ENCODE results near the gene TSPAN9. TPM values are rescaled to one million over a fixed set of nuclear protein-coding genes. Genes with fewer than 3 reads are reported as not detected.

The TSPAN9 gene
- total and polyA plus RNA-seq, 10 of the 15 experiments (the other 5 are each of a cell fraction or from before 2014, with no cell fraction given): 0.03 to 1.0 (median 0.12) TPM; not detected in 5

DNA sequence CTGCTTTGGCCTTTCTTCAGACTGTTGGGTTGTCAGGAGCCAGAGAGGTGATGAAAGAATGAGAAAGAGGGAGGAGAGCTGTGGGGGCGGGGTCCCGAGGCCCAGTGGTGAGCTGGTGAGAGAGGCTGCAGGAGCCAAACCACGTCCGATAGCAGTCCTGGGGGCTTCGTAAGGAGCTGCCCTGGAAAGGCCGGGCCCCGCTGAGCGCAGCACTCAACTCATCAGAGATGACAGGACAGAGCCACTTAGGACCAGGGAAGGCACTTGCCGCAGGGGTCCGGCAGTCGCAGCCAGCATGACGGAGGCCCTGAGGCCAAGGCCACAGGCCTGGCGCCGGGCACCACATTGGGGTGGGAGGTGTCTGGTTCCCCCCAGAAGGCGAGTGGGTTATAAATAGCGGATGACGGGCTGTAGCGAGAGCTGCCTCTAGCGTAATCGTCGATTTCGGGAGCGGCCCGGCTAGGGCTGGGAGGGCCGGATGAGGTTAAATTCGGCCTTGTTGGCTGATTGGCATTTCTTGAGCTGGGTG lies 179.0 kb downstream of the TSPAN9 start:
- ChIA-PET CTCF (no interaction called here), SMC1A (ENCODE audit: uncharacterized antibody, unreplicated experiment) (no interaction called here), RAD21 (ENCODE audit: unreplicated experiment) (no interaction called here), POLR2A (no interaction called here)
- DNase-seq (ENCODE audit: low read depth, low spot score) (no peak), ATAC-seq (no peak), FAIRE-seq (no peak)
- no peak overlapping the region for H3K9ac ChIP-seq (ENCODE audit: control insufficient read depth, insufficient read depth, low read length)
- no peak overlapping the region for H3K4me2 ChIP-seq (ENCODE audit: control insufficient read depth, insufficient read depth)
- peaks cover 0 to 2% of the 10 kb centered on the region in 2 experiments; a peak in 2 of 4 replicates for H3K27me3 ChIP-seq (replicated peaks in 1 of 2; ENCODE audit: control insufficient read depth in 2 of 2, insufficient read depth in 2 of 2, low read length in 1 of 2)
- in situ Hi-C loops (cut with MboI) (no loop called here), intact Hi-C loops (cut with micrococcal nuclease; ENCODE audit: unreplicated experiment) (no loop called here)
- TF ChIP-seq FOS (IDR thresholded peaks at IDR 0.05; ENCODE audit: borderline replicate concordance, extremely low read depth, insufficient read length) (no peak), ATF7 (IDR thresholded peaks at IDR 0.05; ENCODE audit: low read depth) (no peak), BHLHE40 (IDR thresholded peaks at IDR 0.05; ENCODE audit: borderline replicate concordance in 1 of 2, low read depth in 2 of 2, low read length in 1 of 2) (no peak), RAD51 (IDR thresholded peaks at IDR 0.05) (no peak), GATAD2B (conservative IDR thresholded peaks at IDR 0.05; ENCODE audit: low read depth) (no peak), RB1 (IDR thresholded peaks at IDR 0.05; ENCODE audit: borderline replicate concordance) (no peak), NRF1 (conservative IDR thresholded peaks at IDR 0.05; ENCODE audit: low read depth, low read length) (no peak), SMAD1 (IDR thresholded peaks at IDR 0.05; ENCODE audit: low read depth, partially characterized antibody) (no peak), RBBP5 (conservative IDR thresholded peaks at IDR 0.05) (no peak), HCFC1 (IDR thresholded peaks at IDR 0.05; ENCODE audit: low read length) (no peak), SPI1 (IDR thresholded peaks at IDR 0.05; ENCODE audit: borderline replicate concordance, insufficient read depth, low read depth, low read length) (no peak)
- TF ChIP-seq, protein P1, sequence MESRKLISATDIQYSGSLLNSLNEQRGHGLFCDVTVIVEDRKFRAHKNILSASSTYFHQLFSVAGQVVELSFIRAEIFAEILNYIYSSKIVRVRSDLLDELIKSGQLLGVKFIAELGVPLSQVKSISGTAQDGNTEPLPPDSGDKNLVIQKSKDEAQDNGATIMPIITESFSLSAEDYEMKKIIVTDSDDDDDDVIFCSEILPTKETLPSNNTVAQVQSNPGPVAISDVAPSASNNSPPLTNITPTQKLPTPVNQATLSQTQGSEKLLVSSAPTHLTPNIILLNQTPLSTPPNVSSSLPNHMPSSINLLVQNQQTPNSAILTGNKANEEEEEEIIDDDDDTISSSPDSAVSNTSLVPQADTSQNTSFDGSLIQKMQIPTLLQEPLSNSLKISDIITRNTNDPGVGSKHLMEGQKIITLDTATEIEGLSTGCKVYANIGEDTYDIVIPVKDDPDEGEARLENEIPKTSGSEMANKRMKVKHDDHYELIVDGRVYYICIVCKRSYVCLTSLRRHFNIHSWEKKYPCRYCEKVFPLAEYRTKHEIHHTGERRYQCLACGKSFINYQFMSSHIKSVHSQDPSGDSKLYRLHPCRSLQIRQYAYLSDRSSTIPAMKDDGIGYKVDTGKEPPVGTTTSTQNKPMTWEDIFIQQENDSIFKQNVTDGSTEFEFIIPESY (IDR thresholded peaks at IDR 0.05): no peak
- TF ChIP-seq, protein P2, sequence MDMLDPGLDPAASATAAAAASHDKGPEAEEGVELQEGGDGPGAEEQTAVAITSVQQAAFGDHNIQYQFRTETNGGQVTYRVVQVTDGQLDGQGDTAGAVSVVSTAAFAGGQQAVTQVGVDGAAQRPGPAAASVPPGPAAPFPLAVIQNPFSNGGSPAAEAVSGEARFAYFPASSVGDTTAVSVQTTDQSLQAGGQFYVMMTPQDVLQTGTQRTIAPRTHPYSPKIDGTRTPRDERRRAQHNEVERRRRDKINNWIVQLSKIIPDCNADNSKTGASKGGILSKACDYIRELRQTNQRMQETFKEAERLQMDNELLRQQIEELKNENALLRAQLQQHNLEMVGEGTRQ (IDR thresholded peaks at IDR 0.05; ENCODE audit: borderline replicate concordance, low read depth, low read length): no peak
- TF ChIP-seq, protein P3, sequence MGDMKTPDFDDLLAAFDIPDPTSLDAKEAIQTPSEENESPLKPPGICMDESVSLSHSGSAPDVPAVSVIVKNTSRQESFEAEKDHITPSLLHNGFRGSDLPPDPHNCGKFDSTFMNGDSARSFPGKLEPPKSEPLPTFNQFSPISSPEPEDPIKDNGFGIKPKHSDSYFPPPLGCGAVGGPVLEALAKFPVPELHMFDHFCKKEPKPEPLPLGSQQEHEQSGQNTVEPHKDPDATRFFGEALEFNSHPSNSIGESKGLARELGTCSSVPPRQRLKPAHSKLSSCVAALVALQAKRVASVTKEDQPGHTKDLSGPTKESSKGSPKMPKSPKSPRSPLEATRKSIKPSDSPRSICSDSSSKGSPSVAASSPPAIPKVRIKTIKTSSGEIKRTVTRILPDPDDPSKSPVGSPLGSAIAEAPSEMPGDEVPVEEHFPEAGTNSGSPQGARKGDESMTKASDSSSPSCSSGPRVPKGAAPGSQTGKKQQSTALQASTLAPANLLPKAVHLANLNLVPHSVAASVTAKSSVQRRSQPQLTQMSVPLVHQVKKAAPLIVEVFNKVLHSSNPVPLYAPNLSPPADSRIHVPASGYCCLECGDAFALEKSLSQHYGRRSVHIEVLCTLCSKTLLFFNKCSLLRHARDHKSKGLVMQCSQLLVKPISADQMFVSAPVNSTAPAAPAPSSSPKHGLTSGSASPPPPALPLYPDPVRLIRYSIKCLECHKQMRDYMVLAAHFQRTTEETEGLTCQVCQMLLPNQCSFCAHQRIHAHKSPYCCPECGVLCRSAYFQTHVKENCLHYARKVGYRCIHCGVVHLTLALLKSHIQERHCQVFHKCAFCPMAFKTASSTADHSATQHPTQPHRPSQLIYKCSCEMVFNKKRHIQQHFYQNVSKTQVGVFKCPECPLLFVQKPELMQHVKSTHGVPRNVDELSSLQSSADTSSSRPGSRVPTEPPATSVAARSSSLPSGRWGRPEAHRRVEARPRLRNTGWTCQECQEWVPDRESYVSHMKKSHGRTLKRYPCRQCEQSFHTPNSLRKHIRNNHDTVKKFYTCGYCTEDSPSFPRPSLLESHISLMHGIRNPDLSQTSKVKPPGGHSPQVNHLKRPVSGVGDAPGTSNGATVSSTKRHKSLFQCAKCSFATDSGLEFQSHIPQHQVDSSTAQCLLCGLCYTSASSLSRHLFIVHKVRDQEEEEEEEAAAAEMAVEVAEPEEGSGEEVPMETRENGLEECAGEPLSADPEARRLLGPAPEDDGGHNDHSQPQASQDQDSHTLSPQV (IDR thresholded peaks at IDR 0.05): no peak
- H2AFZ ChIP-seq (ENCODE audit: control insufficient read depth, low read depth, low read length): no peak overlapping the region
- WGBS (ENCODE audit: insufficient coverage, insufficient replicate concordance, low lambda C conversion rate, missing lambda C conversion rate): 69% methylated on average over 26 of the region's 26 CpGs
- H3K36me3 ChIP-seq (ENCODE audit: control insufficient read depth in 2 of 2, insufficient read depth in 2 of 2, low read length in 1 of 2): no peaks in the 10 kb centered on the region
- H3K4me1 ChIP-seq (ENCODE audit: control insufficient read depth, insufficient read depth, low read length): no peaks in the 10 kb centered on the region
- no TSS peak for BruUV-seq (replicated peaks)
- H4K20me1 ChIP-seq (ENCODE audit: control insufficient read depth, insufficient read depth): no peaks in the 10 kb centered on the region
- no peaks in the 10 kb centered on the region for H3K9me3 ChIP-seq (replicated peaks; ENCODE audit: control insufficient read depth, insufficient read depth, low read length)
- H3K4me3 ChIP-seq: no peak overlapping the region
- H3K27ac ChIP-seq (ENCODE audit: control insufficient read depth, insufficient read depth): no peak overlapping the region
- H3K79me2 ChIP-seq (ENCODE audit: control insufficient read depth, insufficient read depth, low read length): no peaks in the 10 kb centered on the region
